Vagina (tissue), 2 donors: ENCODE data around the gene ALK.

ENCODE experiments used
- POLR2A ChIP-seq, 2 donors: fragments of 450-650 bp; IDR thresholded peaks; one replicate each; pipeline ENCODE4 v1.6.1; 2017; ENCODE audit warnings: antibody characterized with exemption in 2 of 2, mild to moderate bottlenecking in 2 of 2, moderate library complexity in 2 of 2
- TF ChIP-seq, protein P1 (sequence below), 3 experiments: fragments of 450-650 bp in 2 of 3; fragments of 200-600 bp in 1 of 3; sonication (generic) in 1 of 3; IDR thresholded peaks; one replicate each; pipeline ENCODE4 v1.5.1; 2017 to 2019; ENCODE audit warnings: antibody characterized with exemption in 3 of 3, mild to moderate bottlenecking in 2 of 3, moderate library complexity in 2 of 3

DNA sequence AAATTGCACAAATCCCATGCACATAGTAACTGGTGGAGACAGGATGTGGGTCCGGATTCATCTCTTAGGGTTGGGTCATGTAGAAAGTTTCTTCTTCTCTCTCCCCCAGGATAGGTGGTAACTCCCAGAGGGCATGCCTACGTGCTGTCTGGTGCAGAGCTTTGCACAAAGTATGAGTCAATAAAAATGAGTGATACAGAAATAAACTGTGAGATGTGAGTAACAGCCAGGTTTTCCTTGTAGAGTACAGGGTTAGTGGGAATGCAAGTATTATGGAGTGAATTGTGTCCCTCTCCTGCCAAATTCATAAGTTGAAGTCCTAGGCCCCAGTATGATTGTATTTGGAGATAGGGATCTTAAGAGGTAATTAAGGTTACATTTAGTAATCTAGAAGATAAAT is 289.4 kb downstream of the ALK start:
- TF ChIP-seq, protein P1, sequence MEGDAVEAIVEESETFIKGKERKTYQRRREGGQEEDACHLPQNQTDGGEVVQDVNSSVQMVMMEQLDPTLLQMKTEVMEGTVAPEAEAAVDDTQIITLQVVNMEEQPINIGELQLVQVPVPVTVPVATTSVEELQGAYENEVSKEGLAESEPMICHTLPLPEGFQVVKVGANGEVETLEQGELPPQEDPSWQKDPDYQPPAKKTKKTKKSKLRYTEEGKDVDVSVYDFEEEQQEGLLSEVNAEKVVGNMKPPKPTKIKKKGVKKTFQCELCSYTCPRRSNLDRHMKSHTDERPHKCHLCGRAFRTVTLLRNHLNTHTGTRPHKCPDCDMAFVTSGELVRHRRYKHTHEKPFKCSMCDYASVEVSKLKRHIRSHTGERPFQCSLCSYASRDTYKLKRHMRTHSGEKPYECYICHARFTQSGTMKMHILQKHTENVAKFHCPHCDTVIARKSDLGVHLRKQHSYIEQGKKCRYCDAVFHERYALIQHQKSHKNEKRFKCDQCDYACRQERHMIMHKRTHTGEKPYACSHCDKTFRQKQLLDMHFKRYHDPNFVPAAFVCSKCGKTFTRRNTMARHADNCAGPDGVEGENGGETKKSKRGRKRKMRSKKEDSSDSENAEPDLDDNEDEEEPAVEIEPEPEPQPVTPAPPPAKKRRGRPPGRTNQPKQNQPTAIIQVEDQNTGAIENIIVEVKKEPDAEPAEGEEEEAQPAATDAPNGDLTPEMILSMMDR (IDR thresholded peaks at IDR 0.05): no peak
- no peak for TF ChIP-seq POLR2A (IDR thresholded peaks at IDR 0.05)
